Stimulated activated naive CD8-positive, alpha-beta T cell treated with anti-CD3 and anti-CD28 coated beads, Interleukin-15, amount 100 ng/mL, for 72 hours (primary cell): ENCODE measurements around the gene CST7.

Experiments
- ATAC-seq: fragments of 150-1000 bp; cut with Tn5 transposase; 2 replicates; pipeline ENCODE4 v1.10.0; 2021; ENCODE audit warnings: mild to moderate bottlenecking, moderate library complexity
- DNase-seq, 2 donors: peaks; one replicate each; pipeline ENCODE4 v3.0.0; 2021 to 2022
- H3K27ac Mint-ChIP-seq, 2 donors: one replicate each; pipeline ENCODE4 v1.8.0; 2022; ENCODE audit warnings: mild to moderate bottlenecking in 2 of 2, mixed read lengths in 2 of 2, moderate library complexity in 2 of 2
- H3K27me3 Mint-ChIP-seq: one replicate; pipeline ENCODE4 v1.8.0; 2022; ENCODE audit warnings: mixed read lengths
- H3K4me1 Mint-ChIP-seq: one replicate; pipeline ENCODE4 v1.8.0; 2022; ENCODE audit warnings: mild to moderate bottlenecking, mixed read lengths
- H3K4me3 Mint-ChIP-seq, 2 donors: one replicate each; pipeline ENCODE4 v1.8.0; 2022; ENCODE audit warnings: mild to moderate bottlenecking in 2 of 2, mixed read lengths in 2 of 2, moderate library complexity in 1 of 2
- H3K9me3 Mint-ChIP-seq, 2 donors: one replicate each; pipeline ENCODE4 v1.8.0; 2022; ENCODE audit warnings: mixed read lengths in 2 of 2

Gene CST7

GRCh38 chr20:24953209-24953575 is 4.1 kb downstream of the CST7 start:
- no peak for ATAC-seq
- H3K9me3 Mint-ChIP-seq: peaks cover 0 to 6% of the 10 kb centered on the region in 2 donors
- no peak overlapping the region for H3K27ac Mint-ChIP-seq
- peaks cover 81% of the 10 kb centered on the region for H3K4me1 Mint-ChIP-seq
- H3K27me3 Mint-ChIP-seq: no peaks in the 10 kb centered on the region
- DNase-seq: no peak
- peak overlapping the region; percentile 49 to 63 for H3K4me3 Mint-ChIP-seq

GRCh38 chr20:24953621-24954133 is 4.6 kb downstream of the CST7 start:
- Mint-ChIP-seq H3K4me1 (peaks cover 77% of the 10 kb centered on the region), H3K4me3 (peak overlapping the region; percentile 49 to 62), H3K27ac (peak overlapping the region; percentile 69 to 80), H3K9me3 (peaks cover 0 to 1% of the 10 kb centered on the region in 2 donors), H3K27me3 (no peaks in the 10 kb centered on the region)
- ATAC-seq: no peak
- DNase-seq: no peak

GRCh38 chr20:24954151-24954550 is 5.1 kb downstream of the CST7 start:
- Mint-ChIP-seq H3K4me3 (peak overlapping the region; percentile 49 to 62), H3K4me1 (peaks cover 72% of the 10 kb centered on the region), H3K27me3 (no peaks in the 10 kb centered on the region), H3K27ac (peak overlapping the region; percentile 69 to 80), H3K9me3 (no peaks in the 10 kb centered on the region)
- ATAC-seq: no peak
- no peak for DNase-seq

- H3K9me3 Mint-ChIP-seq: no peaks in the 10 kb centered on the region
- H3K4me3 Mint-ChIP-seq: peak overlapping the region in 1 of 2 donors; percentile 50
- no peaks in the 10 kb centered on the region for H3K27me3 Mint-ChIP-seq
- no peak for ATAC-seq
- H3K27ac Mint-ChIP-seq: peak overlapping the region; percentile 48 to 69
- H3K4me1 Mint-ChIP-seq: peaks cover 69% of the 10 kb centered on the region
- DNase-seq: no peak
Observed at GRCh38 chr20:24954566-24954965, 5.5 kb downstream of the CST7 start.

GRCh38 chr20:24955045-24955444 is 6.0 kb downstream of the CST7 start:
- Mint-ChIP-seq H3K27me3 (no peaks in the 10 kb centered on the region), H3K4me1 (peaks cover 68% of the 10 kb centered on the region), H3K9me3 (no peaks in the 10 kb centered on the region), H3K4me3 (peak overlapping the region; percentile 34 to 50), H3K27ac (peak overlapping the region in 1 of 2 donors; percentile 9)
- ATAC-seq (peak; percentile 70), DNase-seq (peak in 1 of 2 donors; percentile 32)

- H3K27me3 Mint-ChIP-seq: no peaks in the 10 kb centered on the region
- no peaks in the 10 kb centered on the region for H3K9me3 Mint-ChIP-seq
- H3K4me3 Mint-ChIP-seq: peak overlapping the region in 1 of 2 donors; percentile 68
- no peak for DNase-seq
- H3K27ac Mint-ChIP-seq: peak overlapping the region in 1 of 2 donors; percentile 63
- no peak for ATAC-seq
- peaks cover 62% of the 10 kb centered on the region for H3K4me1 Mint-ChIP-seq
Observed at GRCh38 chr20:24956001-24956841, 7.2 kb downstream of the CST7 start.

GRCh38 chr20:24957326-24958016 is 8.4 kb downstream of the CST7 start:
- ATAC-seq: no peak
- Mint-ChIP-seq H3K4me3 (no peak overlapping the region), H3K27me3 (no peaks in the 10 kb centered on the region), H3K9me3 (no peaks in the 10 kb centered on the region), H3K4me1 (peaks cover 63% of the 10 kb centered on the region), H3K27ac (no peak overlapping the region)
- DNase-seq: no peak

GRCh38 chr20:24958506-24959385 is 9.7 kb downstream of the CST7 start:
- Mint-ChIP-seq H3K9me3 (no peaks in the 10 kb centered on the region), H3K27ac (no peak overlapping the region), H3K27me3 (no peaks in the 10 kb centered on the region), H3K4me3 (no peak overlapping the region), H3K4me1 (peaks cover 54% of the 10 kb centered on the region)
- no peak for DNase-seq
- no peak for ATAC-seq

- DNase-seq: no peak
- Mint-ChIP-seq H3K9me3 (no peaks in the 10 kb centered on the region), H3K27me3 (no peaks in the 10 kb centered on the region), H3K4me3 (no peak overlapping the region), H3K27ac (peak overlapping the region; percentile 54 to 65), H3K4me1 (peaks cover 51% of the 10 kb centered on the region)
- ATAC-seq: no peak
Observed at GRCh38 chr20:24959591-24960301, 10.7 kb downstream of the CST7 start.

GRCh38 chr20:24960302-24960801 is 11.3 kb downstream of the CST7 start:
- ATAC-seq (peak; percentile 9), DNase-seq (no peak)
- H3K4me3 Mint-ChIP-seq: no peak overlapping the region
- H3K4me1 Mint-ChIP-seq: peaks cover 51% of the 10 kb centered on the region
- no peaks in the 10 kb centered on the region for H3K27me3 Mint-ChIP-seq
- H3K9me3 Mint-ChIP-seq: no peaks in the 10 kb centered on the region
- H3K27ac Mint-ChIP-seq: peak overlapping the region; percentile 44 to 83

- peaks cover 49% of the 10 kb centered on the region for H3K4me1 Mint-ChIP-seq
- peak; percentile 10 for ATAC-seq
- DNase-seq: no peak
- H3K27me3 Mint-ChIP-seq: no peaks in the 10 kb centered on the region
- no peaks in the 10 kb centered on the region for H3K9me3 Mint-ChIP-seq
- H3K4me3 Mint-ChIP-seq: no peak overlapping the region
- peak overlapping the region; percentile 44 to 83 for H3K27ac Mint-ChIP-seq
Observed at GRCh38 chr20:24960861-24961260, 11.8 kb downstream of the CST7 start.

- H3K4me3 Mint-ChIP-seq: no peak overlapping the region
- no peak for ATAC-seq
- no peaks in the 10 kb centered on the region for H3K9me3 Mint-ChIP-seq
- H3K27ac Mint-ChIP-seq: peak overlapping the region; percentile 48 to 52
- DNase-seq: no peak
- no peaks in the 10 kb centered on the region for H3K27me3 Mint-ChIP-seq
- peaks cover 43% of the 10 kb centered on the region for H3K4me1 Mint-ChIP-seq
Observed at GRCh38 chr20:24961384-24962181, 12.5 kb downstream of the CST7 start.

GRCh38 chr20:24962182-24962492 is 13.1 kb downstream of the CST7 start:
- no peak for DNase-seq
- Mint-ChIP-seq H3K27ac (peak overlapping the region in 1 of 2 donors; percentile 19), H3K27me3 (no peaks in the 10 kb centered on the region), H3K4me3 (no peak overlapping the region), H3K9me3 (no peaks in the 10 kb centered on the region), H3K4me1 (peaks cover 43% of the 10 kb centered on the region)
- no peak for ATAC-seq

- no peak for ATAC-seq
- no peak for DNase-seq
- peaks cover 43% of the 10 kb centered on the region for H3K4me1 Mint-ChIP-seq
- H3K27me3 Mint-ChIP-seq: no peaks in the 10 kb centered on the region
- peak overlapping the region in 1 of 2 donors; percentile 74 for H3K27ac Mint-ChIP-seq
- H3K4me3 Mint-ChIP-seq: no peak overlapping the region
- H3K9me3 Mint-ChIP-seq: no peaks in the 10 kb centered on the region
Observed at GRCh38 chr20:24962510-24962909, 13.4 kb downstream of the CST7 start.
